Naive thymus-derived CD8-positive, alpha-beta T cell (primary cell): ENCODE data around the gene APBA2. TPM values are rescaled to one million over a fixed set of nuclear protein-coding genes. Genes with fewer than 3 reads are reported as not detected.
A peak's percentile ranks its signal among the peaks of the same experiment; 100 is the strongest.
"Not testable (repeated sequence)": the region's sequence is repeated elsewhere in the genome, so short reads cannot be mapped to it uniquely, and the experiment has no call there.

Source experiments
- ATAC-seq, 2 donors: fragments of 150-1000 bp; cut with Tn5 transposase in 1 of 2; sonication (Bioruptor Pico), chemical (Tn5 transposase) in 1 of 2; 1 replicate in 1 of 2; 2 replicates in 1 of 2; pipeline ENCODE4 v1.10.0; 2021; ENCODE audit warnings: mild to moderate bottlenecking in 2 of 2, moderate library complexity in 2 of 2
- POLR2A ChIA-PET: fragments of 350-600 bp; sonication (Branson Sonifier 250); formaldehyde crosslinking; loops from one replicate; lab custom pipeline; 2021; ENCODE audit warnings: antibody characterized with exemption; lab: Charles Lee
- DNase-seq, 10 donors: peaks; one replicate each; pipeline versions ENCODE4 v3.0.0 to v3.0.0-alpha.2; 2020 to 2022
- H3K27ac Mint-ChIP-seq, 10 donors: one replicate each; pipeline ENCODE4 v1.8.0; 2020 to 2022; ENCODE audit warnings: mild to moderate bottlenecking in 10 of 10, mixed read lengths in 10 of 10, moderate library complexity in 4 of 10, inconsistent platforms in 1 of 10
- H3K27me3 Mint-ChIP-seq, 5 donors: one replicate each; pipeline ENCODE4 v1.8.0; 2021 to 2022; ENCODE audit warnings: mixed read lengths in 5 of 5
- H3K36me3 Mint-ChIP-seq, 3 donors: one replicate each; pipeline ENCODE4 v1.8.0; 2020 to 2022; ENCODE audit warnings: mixed read lengths in 3 of 3, mild to moderate bottlenecking in 2 of 3, inconsistent platforms in 1 of 3
- H3K4me1 Mint-ChIP-seq, 4 donors: one replicate each; pipeline ENCODE4 v1.8.0; 2021 to 2022; ENCODE audit warnings: mixed read lengths in 4 of 4
- H3K4me3 Mint-ChIP-seq, 10 donors: one replicate each; pipeline ENCODE4 v1.8.0; 2020 to 2022; ENCODE audit warnings: mild to moderate bottlenecking in 10 of 10, mixed read lengths in 10 of 10, moderate library complexity in 6 of 10, inconsistent platforms in 1 of 10
- H3K9me3 Mint-ChIP-seq, 9 donors: one replicate each; pipeline ENCODE4 v1.8.0; 2020 to 2022; ENCODE audit warnings: mixed read lengths in 9 of 9, mild to moderate bottlenecking in 3 of 9, inconsistent platforms in 1 of 9, moderate library complexity in 1 of 9
- polyA plus RNA-seq, 3 donors: library from polyadenylated mRNA; unstranded; fragments of 300-500 nt; fragmentation: Illumina TruSeq; gene quantifications; one replicate each; pipeline ENCODE4 v1.2.3, GENCODE V29; 2021
- total RNA-seq, 8 experiments: library from RNA in 2 of 8; stranded (reverse) in 2 of 8; gene quantifications; one replicate each; pipeline ENCODE4 v1.2.3 and lab custom pipeline; 2021 to 2026

APBA2 gene
- total and polyA plus RNA-seq, 5 experiments from 2014 or later: 75.5 to 216 (median 164) TPM

DNA sequence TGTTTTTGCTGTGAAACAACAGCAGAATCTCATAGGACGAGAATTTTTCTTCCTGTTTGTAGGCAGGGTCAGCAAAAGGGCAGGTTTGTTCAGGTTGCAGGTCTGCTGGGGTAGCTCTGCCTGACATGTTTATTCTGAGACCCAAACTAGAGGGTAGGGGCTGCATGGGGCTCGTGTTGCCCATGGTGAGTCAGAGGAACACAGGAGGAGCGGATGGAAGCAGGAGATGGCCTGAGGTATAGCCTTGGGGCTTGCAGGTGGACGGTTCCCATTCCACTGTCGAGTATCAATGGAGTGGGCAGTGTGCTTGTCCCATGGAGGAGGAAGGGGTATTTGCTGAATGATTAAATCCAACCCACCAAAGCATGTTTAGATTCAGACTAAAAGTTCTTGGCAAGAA is 138.9 kb downstream of the APBA2 start:
- Mint-ChIP-seq H3K27ac (peak overlapping the region in 5 of 10 donors; percentile 1 to 81 (median 67)), H3K4me3 (peak overlapping the region in 1 of 10 donors; percentile 15), H3K9me3 (no peaks in the 10 kb centered on the region), H3K4me1 (peaks cover 30 to 69% (median 46%) of the 10 kb centered on the region in 4 donors), H3K27me3 (no peaks in the 10 kb centered on the region), H3K36me3 (peaks cover 5 to 20% (median 11%) of the 10 kb centered on the region in 3 donors)
- no peak for DNase-seq
- POLR2A ChIA-PET: no interaction called here
- no peak for ATAC-seq

DNA sequence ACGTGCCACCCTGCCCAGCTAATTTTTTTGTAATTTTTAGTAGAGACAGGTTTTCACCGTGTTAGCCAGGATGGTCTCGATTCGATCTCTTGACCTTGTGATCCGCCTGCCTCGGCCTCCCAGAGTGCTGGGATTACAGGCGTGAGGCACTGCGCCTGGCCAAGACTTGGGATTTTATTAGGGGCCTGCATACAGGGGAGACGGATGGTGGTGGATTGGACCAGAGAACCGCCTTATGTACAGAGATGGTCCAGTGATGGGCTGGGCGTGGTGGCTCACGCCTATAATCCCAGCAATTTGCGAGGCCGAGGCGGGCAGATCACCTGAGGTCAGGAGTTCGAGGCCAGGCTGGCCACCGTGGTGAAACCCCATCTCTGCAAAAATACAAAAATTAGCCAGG is 139.6 kb downstream of the APBA2 start:
- Mint-ChIP-seq H3K36me3 (peaks cover 5 to 17% (median 13%) of the 10 kb centered on the region in 3 donors), H3K4me1 (peaks cover 26 to 66% (median 44%) of the 10 kb centered on the region in 4 donors)
- H3K9me3 Mint-ChIP-seq, H3K27me3 Mint-ChIP-seq, H3K27ac Mint-ChIP-seq, DNase-seq, ATAC-seq, POLR2A ChIA-PET, H3K4me3 Mint-ChIP-seq: not testable (repeated sequence)

DNA sequence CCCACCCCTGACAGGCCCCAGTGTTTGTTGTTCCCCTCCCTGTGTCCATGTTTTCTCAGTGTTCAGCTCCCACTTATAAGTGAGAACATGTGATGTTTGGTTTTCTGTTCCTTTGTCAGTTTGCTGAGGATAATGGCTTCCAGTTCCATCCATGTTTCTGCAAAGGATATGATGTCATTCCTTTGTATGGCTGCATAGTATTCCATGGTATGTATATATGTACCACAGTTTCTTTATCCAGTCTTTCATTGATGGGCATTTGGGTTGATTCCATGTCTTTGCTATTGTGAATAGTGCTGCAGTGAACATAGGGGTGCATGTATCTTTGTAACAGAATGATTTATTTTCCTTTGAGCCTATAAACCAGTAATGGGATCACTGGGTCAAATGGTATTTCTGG is 142.4 kb downstream of the APBA2 start:
- POLR2A ChIA-PET, ATAC-seq, H3K4me3 Mint-ChIP-seq, H3K9me3 Mint-ChIP-seq, DNase-seq, H3K27me3 Mint-ChIP-seq: not testable (repeated sequence)
- H3K36me3 Mint-ChIP-seq: peaks cover 7 to 28% (median 27%) of the 10 kb centered on the region in 3 donors
- peaks cover 34 to 69% (median 57%) of the 10 kb centered on the region in 4 donors for H3K4me1 Mint-ChIP-seq
- H3K27ac Mint-ChIP-seq: peak overlapping the region in 4 of 10 donors; percentile 6 to 51 (median 26)

DNA sequence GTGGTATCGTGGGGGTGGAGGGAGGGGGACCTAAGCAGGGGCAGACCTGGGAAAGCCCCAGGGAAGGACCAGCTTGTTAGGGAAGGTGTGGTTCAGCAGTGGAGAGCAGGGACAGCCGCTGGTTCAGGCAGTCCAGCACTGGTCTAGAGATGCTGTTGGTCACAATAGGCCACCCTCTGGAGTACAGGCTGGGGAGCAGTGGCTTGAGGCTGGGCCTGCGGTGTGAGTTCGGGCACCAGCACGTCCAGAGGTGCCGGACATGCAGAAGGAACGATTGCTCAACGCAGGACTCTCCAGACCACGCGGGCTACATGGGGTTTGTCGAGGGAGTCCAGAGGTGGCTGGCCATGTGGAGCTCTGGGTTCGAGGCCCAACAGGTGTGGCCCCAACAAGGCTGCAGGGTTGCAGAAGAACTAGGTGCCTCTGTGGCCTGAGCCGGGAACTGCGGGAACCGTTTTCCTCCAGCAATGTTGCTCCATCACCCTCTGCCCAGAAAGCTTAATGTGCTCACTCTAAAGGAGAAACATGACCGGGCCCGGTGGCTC is 143.9 kb downstream of the APBA2 start:
- POLR2A ChIA-PET: no interaction called here
- H3K4me3 Mint-ChIP-seq: peak overlapping the region in 3 of 10 donors; percentile 10 to 45 (median 30)
- H3K27me3 Mint-ChIP-seq: no peaks in the 10 kb centered on the region
- peaks cover 7 to 32% (median 27%) of the 10 kb centered on the region in 3 donors for H3K36me3 Mint-ChIP-seq
- peaks cover 37 to 74% (median 63%) of the 10 kb centered on the region in 4 donors for H3K4me1 Mint-ChIP-seq
- DNase-seq (no peak), ATAC-seq (no peak)
- peaks cover 0 to 2% (median 0%) of the 10 kb centered on the region in 9 donors for H3K9me3 Mint-ChIP-seq
- peak overlapping the region in 1 of 10 donors; percentile 24 for H3K27ac Mint-ChIP-seq

DNA sequence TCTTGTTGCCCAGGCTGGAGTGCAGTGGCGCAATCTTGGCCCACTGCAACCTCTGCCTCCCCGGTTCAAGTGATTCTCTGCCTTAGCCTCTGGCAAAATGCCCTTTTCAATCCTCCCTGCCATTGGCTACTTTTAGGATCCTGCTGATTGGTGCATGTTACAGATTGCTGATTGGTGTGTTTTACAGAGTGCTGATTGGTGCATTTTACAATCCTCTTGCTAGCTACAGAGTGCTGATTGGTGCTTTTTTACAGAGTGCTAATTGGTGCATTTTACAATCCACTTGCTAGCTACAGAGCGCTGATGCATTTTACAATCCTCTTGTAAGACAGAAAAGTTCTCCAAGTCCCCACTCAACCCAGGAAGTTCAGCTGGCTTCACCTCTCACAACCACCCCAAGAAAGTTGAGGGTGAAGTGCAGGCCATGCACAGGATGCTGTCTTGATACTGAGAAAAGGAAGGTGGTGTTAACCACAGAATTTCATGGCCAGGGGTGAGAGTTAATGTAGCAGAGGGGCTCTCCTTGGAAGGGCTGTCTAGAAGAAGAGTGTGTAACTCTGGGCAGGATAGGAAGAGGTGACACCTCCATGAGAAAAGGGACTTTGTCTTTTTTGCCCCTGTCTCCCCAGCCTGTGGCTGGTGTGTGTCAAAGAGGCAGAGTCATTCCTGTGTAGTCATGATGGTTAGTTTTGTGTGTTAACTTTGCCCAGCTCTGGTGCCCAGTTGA is 145.9 kb downstream of the APBA2 start:
- Mint-ChIP-seq H3K9me3 (peaks cover 0 to 2% (median 0%) of the 10 kb centered on the region in 9 donors), H3K27ac (peak overlapping the region in 8 of 10 donors; percentile 13 to 89 (median 50)), H3K4me1 (peaks cover 44 to 77% (median 66%) of the 10 kb centered on the region in 4 donors), H3K4me3 (peak overlapping the region in 8 of 10 donors; percentile 5 to 70 (median 27)), H3K36me3 (peaks cover 7 to 33% (median 26%) of the 10 kb centered on the region in 3 donors), H3K27me3 (no peaks in the 10 kb centered on the region)
- peak in 3 of 10 donors; percentile 5 to 31 (median 12) for DNase-seq
- POLR2A ChIA-PET: no interaction called here
- peak; percentile 25 to 61 for ATAC-seq

DNA sequence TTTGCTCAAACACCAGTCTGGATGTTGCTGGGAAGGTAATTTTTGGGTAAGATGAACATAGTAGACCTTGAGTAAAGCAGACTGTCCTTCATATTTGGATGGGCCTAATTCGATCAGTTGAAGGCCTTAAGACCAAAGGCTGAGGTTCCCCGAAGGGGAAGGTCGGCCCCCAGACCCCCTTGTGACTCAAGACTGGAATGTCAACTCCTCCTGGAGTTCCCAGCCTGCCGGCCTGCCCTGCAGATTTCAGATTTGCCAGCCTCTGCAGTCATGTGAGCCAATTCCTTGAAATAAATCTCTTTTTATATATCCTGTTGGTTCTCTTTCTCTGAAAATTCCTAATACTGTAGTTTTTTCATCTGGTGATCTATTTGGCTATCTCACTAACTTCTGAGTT is 146.5 kb downstream of the APBA2 start:
- Mint-ChIP-seq H3K27ac (peak overlapping the region in 7 of 10 donors; percentile 34 to 89 (median 55)), H3K36me3 (peaks cover 7 to 33% (median 26%) of the 10 kb centered on the region in 3 donors), H3K4me3 (peak overlapping the region in 6 of 10 donors; percentile 3 to 47 (median 12)), H3K9me3 (peaks cover 0 to 2% (median 0%) of the 10 kb centered on the region in 9 donors), H3K27me3 (no peaks in the 10 kb centered on the region), H3K4me1 (peaks cover 45 to 83% (median 68%) of the 10 kb centered on the region in 4 donors)
- ATAC-seq (no peak), DNase-seq (no peak)
- POLR2A ChIA-PET: no interaction called here

DNA sequence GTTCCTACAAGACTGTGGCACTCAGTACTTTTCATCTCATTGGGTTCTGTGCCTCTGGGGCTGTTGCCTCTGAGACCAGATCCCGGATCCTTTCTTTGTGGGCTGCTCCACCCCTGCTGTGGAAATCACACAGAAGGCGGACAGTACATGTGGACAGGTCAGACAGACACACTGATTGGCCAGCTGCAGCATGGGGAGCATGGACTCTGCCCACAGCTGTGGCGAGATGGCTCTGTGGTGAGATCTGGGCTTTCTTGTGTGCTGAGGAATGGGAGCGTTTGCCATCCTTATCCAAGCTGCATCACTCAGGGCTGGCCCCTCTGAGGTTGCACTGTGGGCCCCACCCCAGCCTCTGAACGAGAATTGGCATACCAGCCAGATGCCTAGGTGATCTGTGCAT is 147.0 kb downstream of the APBA2 start:
- DNase-seq (no peak), ATAC-seq (no peak)
- Mint-ChIP-seq H3K36me3 (peaks cover 7 to 33% (median 30%) of the 10 kb centered on the region in 3 donors), H3K27ac (peak overlapping the region in 4 of 10 donors; percentile 33 to 83 (median 56)), H3K4me1 (peaks cover 49 to 88% (median 74%) of the 10 kb centered on the region in 4 donors), H3K9me3 (peaks cover 0 to 2% (median 0%) of the 10 kb centered on the region in 9 donors), H3K4me3 (peak overlapping the region in 2 of 10 donors; percentile 11 to 44), H3K27me3 (no peaks in the 10 kb centered on the region)
- POLR2A ChIA-PET: no interaction called here

DNA sequence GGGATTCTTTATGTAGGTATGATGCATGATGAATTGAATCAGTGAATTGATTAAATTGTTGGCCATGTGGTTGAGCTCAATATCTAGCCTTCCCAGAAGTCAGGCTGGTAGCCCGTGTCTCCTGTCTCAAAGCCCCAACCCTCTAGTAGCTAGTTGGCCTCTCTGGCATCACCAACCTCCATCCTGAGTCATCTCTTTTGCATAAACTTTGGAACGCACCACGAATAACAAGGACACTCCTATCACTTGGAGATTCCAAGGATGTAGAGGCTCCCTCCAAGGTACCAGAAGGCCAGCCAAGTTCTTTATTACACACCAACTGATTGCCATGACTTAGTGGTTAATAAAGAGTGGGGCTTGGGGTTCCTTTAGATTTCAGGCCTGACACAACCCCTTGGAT is 148.4 kb downstream of the APBA2 start:
- Mint-ChIP-seq H3K27ac (peak overlapping the region in 2 of 10 donors; percentile 31 to 55), H3K27me3 (no peaks in the 10 kb centered on the region), H3K36me3 (peaks cover 7 to 31% (median 23%) of the 10 kb centered on the region in 3 donors), H3K4me1 (peaks cover 49 to 89% (median 76%) of the 10 kb centered on the region in 4 donors), H3K4me3 (no peak overlapping the region), H3K9me3 (peaks cover 0 to 2% (median 0%) of the 10 kb centered on the region in 9 donors)
- POLR2A ChIA-PET: no interaction called here
- no peak for DNase-seq
- no peak for ATAC-seq

DNA sequence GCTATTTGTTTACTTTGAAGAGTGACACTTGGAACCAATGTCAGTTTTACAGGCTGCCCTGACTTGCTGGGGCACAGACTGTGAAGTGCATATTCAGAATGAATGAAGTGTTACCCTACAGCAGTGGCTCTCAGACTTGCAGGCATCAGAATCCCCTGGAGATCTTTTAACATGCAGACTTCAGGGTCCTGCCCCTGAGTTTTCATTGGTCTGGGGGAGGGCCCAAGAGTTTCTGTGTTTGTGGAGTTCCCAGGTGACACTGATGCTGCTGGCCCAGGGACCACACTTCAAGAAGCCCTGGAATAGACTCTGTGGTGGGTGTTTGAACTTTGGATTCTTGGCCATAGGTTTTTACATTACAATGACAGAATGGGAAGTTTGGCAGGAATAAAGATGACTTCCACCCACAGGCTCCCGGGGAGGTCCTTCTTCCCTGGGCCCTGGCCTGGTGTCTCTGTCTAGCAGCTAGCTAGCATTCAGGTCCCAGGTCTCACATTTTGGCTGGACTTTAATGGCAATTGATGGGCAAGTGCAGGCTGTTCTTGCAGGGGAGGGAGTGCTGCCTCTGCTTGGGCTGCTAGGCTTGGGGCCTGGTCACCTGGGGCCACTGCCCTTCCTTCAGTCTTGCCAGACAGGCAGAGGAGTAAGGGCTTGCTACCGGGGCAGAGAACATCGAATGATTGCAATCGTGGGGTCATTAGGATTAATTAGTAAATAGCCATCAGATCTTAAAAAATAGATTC is 149.0 kb downstream of the APBA2 start:
- H3K36me3 Mint-ChIP-seq: peaks cover 7 to 32% (median 20%) of the 10 kb centered on the region in 3 donors
- DNase-seq (no peak), ATAC-seq (no peak)
- H3K27me3 Mint-ChIP-seq: no peaks in the 10 kb centered on the region
- peak overlapping the region in 1 of 10 donors; percentile 30 for H3K4me3 Mint-ChIP-seq
- POLR2A ChIA-PET: no interaction called here
- H3K4me1 Mint-ChIP-seq: peaks cover 51 to 90% (median 79%) of the 10 kb centered on the region in 4 donors
- peaks cover 0 to 2% (median 0%) of the 10 kb centered on the region in 9 donors for H3K9me3 Mint-ChIP-seq
- peak overlapping the region in 5 of 10 donors; percentile 8 to 73 (median 52) for H3K27ac Mint-ChIP-seq

DNA sequence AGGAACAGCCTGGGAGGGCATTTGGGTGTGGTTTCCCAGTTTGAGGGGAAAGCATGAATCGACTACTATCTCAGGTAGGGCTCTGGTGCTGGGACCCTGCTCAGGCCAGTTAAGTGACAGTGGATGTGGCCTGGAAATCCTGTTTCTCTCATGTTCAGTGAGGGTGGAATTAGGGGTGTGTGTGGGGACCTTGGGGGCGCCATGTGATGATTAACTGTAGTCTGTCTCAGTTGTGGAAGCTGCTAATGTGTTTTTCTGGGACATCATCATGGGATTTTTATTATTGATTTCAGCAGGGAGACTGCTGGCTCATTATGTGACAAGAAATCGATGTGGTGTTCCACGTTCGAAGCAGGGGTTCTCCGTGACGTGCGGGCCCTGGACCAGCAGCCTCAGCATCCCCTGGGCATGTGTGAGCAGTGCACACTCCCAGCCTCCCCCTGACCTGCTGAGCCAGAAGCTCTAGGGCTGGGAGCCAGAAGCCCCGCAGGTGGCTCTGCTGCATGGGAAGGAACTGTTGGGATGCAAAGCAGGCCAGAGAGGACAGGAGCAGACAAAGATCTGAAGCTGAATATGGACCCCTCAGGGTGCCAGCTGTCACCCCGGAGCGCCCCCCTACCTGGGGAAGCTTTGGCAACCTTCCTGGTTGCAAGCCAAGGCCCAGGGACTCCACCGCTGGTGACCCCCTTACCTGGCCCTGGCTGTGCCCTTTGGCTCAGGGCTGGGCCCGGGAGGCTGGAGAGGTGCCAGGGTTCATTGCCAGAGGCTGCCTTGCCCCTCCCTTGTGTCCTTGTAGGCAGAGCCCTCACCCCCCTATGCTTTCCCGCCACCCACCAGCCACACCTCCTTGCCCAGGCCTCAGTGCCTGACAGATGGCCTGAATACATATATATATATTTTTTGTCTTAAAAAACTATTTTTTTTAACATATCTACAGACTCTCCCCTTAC is 149.8 kb downstream of the APBA2 start:
- Mint-ChIP-seq H3K27me3 (no peaks in the 10 kb centered on the region), H3K27ac (peak overlapping the region in 4 of 10 donors; percentile 8 to 58 (median 32)), H3K4me3 (peak overlapping the region in 2 of 10 donors; percentile 7 to 36), H3K9me3 (peaks cover 0 to 2% (median 0%) of the 10 kb centered on the region in 9 donors), H3K36me3 (peaks cover 7 to 30% (median 20%) of the 10 kb centered on the region in 3 donors), H3K4me1 (peaks cover 54 to 94% (median 83%) of the 10 kb centered on the region in 4 donors)
- no peak for DNase-seq
- ATAC-seq: no peak
- POLR2A ChIA-PET: no interaction called here

DNA sequence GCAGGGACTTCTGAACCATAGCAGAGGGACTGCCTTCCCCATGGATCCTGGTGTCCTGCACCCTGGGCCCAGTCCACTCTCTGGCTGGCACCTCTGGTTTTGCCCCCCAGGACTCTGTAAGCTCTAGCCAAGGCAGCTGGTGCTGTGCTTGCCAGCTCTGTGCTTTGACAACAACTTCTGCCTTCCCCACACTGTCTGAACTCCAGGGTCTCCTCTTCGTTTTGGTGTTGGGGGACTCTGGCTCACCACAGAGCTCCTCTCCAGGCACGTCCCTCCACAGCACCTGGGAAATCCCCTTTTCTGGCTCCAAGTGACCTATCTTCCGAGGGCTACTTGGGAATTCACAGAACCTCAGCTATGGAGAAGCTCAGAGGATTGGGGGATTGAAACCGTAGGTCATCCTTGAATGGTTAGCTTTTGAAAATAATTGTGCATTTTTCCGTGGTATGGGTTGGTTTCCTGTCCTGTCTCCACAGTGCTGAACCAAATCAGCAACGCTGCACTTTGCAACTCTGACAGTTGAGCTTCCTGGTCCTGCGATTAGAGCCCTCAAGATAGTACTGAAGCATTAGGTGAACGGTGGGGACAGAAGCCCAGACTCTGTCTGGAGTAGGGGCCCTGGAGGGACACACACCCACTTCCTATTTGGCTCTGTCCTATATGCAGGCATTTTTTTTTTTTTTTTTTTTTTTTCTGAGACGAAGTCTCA is 152.4 kb downstream of the APBA2 start:
- peak overlapping the region in 7 of 10 donors; percentile 46 to 82 (median 60) for H3K27ac Mint-ChIP-seq
- peak overlapping the region in 9 of 10 donors; percentile 4 to 70 (median 39) for H3K4me3 Mint-ChIP-seq
- no peak for DNase-seq
- H3K27me3 Mint-ChIP-seq: no peaks in the 10 kb centered on the region
- POLR2A ChIA-PET: interaction anchor here (1.0 kb wide), 1 partner anchor 24 kb away, joined by 3 read pairs; no protein-coding TSS in a partner anchor
- ATAC-seq: peak; percentile 47 to 65
- H3K4me1 Mint-ChIP-seq: peaks cover 53 to 91% (median 81%) of the 10 kb centered on the region in 4 donors
- no peaks in the 10 kb centered on the region for H3K9me3 Mint-ChIP-seq
- H3K36me3 Mint-ChIP-seq: peaks cover 0 to 18% (median 8%) of the 10 kb centered on the region in 3 donors
